GM15510 (cell line): Measurements from ENCODE around the gene KCNC1.

Experiments used
- POLR2A ChIP-seq: IDR thresholded peaks from 3 replicates; pipeline ENCODE4 v1.6.1; 2011; ENCODE audit warnings: borderline replicate concordance; ENCODE audit not compliant: insufficient read length; ENCODE audit errors: extremely low read depth

The KCNC1 gene

GRCh38 chr11:17743026-17743807 is 8.6 kb downstream of the KCNC1 start:
- TF ChIP-seq POLR2A, result no peak

- no peak for TF ChIP-seq POLR2A
These were observed 9.2 kb downstream of the KCNC1 start for GRCh38 chr11:17743808-17744119.

- no peak for TF ChIP-seq POLR2A
These were observed 9.8 kb downstream of the KCNC1 start for GRCh38 chr11:17744151-17744940.

DNA sequence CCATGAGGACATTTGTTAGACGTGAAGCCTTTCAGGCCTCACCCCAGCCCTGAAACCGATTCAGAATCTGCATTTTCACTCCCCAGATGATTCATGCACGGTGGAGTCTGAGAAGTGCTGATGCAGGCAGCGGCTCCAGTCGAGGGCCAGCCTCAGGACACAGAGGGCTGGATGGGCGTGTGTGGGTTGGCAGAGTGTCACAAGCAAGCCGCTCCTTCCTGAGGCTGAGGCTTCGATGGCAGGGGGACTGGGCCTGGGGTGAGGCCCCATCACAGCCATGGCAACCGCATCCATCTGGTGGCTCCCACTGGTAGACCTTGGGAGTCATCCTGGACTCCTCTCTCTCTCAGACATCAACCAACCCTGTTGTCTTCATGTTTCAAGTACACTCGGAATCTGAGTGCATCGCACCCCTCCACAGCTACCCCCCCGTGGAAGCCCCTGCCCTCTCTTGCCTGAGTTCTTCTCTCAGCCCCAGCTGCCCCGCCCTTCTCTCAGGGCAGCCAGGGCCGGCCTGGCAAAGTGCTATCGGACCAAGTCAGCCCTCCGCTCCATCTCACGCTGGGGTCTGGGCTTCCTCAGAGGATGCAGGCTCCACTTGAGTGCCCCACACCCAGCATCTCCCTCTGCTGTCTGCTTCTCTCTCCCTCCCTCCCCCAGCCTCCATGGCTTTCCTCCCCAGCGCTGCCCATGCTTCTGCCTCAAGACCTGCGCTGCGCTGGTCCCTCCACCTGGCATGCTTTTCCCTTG is 10.6 kb downstream of the KCNC1 start:
- TF ChIP-seq POLR2A, result no peak

- TF ChIP-seq POLR2A, result no peak
These were observed 11.5 kb downstream of the KCNC1 start for GRCh38 chr11:17746096-17746495.

DNA sequence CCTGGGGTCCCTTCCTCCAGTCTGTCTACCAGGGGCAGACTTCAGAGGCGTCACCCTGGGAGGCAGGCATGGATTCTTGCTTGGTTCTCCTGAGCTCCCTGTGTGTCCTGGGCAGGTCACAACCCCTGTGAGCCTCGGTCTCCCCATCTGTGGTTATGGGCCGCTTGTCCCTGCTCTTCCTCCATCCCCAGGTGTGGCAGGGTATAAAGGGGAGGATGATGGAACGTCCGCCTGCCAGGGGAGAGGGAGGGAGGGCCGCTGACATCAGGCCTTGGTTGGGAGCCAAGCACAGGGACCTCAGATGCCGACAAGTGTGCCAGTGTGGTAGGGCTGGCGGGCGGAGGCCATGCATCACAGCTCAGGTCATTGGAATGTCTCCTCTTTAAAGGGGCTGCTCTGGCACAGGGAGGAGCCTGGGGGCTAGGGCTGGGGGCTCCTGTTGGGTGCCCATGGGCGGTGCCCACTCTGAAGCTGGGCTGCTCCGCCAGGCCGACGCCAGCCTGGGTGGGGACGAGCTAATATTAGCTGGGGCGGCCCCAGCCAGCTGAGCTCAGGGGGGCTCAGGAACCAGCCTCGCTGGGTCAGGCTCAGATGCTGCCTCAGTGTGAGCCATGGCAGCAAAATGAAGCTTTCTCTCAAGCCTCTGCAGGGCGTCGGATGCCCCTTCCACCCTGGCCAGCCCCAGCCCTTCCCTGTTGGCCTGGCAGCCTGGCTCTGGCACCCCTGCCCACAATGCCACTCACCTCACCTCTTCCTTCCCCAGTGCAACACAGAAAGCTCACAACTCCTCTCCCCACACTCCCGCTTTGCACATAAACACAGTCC is 12.8 kb downstream of the KCNC1 start:
- no peak for TF ChIP-seq POLR2A

DNA sequence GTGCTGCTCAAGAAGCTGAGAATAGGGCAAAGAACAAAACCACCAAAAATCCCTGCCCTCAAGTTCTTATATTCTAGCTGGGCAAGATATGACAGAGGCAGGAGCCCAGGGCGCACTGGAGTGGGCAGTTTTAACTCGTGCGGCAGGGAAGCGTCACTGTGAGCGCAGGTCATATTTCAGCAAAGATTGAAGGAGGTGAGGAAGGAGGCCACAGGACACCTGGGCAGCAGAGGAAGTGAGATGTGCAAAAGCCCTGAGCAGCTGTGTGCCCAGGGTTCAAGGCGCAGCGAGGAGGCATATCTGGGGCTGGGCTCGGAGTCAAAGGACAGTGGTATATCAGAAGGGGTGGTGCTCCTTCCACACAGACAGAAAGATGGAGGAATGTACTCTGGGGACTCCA is 13.5 kb downstream of the KCNC1 start:
- no peak for TF ChIP-seq POLR2A

GRCh38 chr11:17748761-17749721 is 14.5 kb downstream of the KCNC1 start:
- no peak for TF ChIP-seq POLR2A

DNA sequence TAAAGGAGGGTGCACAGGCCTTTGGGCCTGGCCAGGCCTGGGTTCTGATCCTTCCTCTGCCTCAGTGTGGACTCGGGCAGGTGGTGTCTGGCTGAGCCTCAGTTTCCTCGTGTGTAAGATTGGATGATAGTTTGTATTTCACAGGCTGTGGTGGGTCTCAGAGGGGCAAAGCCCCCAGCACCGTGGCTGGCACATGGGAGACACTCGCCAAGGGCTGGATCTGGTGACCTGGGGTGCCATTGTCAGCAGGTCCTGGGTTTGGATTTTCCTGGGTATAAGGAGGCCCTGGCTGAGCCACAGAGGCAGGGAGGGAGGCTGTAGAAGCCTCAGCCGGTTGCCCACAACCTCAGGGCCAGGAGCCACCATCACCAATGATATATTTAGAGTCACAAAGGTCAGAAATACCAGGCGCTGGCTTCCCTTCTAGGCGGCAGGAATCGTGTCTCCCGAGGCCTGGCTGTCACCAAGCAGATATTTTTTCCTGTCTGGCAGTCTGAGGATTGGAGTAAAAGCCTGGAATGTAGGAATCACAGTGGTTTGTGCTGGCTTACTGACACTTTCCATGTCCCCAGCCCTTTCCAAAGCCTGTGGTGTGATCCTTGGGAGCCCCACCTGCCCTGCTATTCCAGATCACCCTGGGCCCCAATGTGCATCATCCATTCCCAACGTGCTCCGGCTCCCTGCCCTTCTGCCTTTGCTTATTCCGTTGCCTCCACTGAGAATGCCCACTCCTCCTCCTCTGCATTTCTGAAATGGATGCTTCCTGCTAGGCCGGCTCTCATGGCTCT is 15.6 kb downstream of the KCNC1 start:
- TF ChIP-seq POLR2A, result no peak

DNA sequence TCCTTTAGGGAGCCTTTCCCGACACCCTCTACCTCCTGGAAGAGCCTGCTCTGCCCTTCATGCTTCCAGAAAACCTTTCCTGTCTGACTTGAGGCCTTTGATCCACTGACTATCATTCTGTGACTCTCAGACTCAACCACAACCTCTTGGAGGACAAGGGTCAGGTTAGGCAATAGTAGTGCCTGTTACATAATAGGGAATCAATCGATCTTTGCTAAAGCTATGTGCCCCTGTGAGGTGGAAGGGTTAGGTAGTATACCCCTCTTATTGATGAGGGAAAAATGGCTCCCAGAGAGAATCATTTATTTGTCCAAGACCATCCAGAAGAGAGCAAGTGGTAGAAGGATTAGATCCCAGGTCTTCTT is 16.2 kb downstream of the KCNC1 start:
- no peak for TF ChIP-seq POLR2A

- no peak for TF ChIP-seq POLR2A
These were observed 17.0 kb downstream of the KCNC1 start for GRCh38 chr11:17751558-17751957.

DNA sequence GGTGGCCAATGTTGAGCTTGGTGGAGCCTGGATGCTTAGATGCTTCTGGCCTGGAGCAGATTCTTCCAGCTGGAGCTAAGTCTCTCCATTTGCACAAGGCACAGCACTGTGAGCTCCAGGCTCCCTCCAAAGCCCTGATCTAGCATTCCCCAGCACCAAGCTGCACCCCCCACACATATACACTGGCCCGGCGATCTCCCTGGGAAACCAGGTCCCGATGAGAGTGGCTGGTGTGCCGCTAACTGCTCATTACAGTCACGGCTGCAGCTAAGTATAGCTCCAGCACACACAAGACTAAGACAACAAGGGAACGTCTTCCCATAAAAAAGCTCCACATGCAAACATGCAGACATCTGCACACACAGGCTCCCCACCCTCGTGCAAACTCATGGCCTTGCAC is 17.6 kb downstream of the KCNC1 start:
- TF ChIP-seq POLR2A, result no peak

DNA sequence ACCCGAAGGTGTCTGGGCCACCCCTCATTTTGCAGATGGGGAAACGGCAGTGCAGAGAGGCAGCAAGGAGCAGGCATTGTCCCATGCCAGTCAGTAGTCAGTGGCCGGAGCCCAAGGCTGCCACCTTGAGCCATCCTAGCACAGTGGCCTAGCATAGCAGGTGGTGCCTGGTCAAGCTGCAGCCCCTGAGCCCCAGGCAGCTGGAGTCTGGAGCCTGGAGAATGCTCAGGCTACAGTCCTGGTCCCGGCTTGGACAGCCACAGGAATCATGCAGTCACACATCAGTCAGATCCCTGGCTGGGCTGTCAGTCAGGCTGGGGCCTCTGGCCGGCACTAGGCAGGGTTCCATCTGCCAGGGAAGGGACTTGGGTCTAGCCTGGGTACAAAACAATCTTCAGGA is 18.6 kb downstream of the KCNC1 start:
- no peak for TF ChIP-seq POLR2A
